MCF 10A (cell line): ENCODE measurements around the gene GUCY2C. TPM values are rescaled to one million over a fixed set of nuclear protein-coding genes. Genes with fewer than 3 reads are reported as not detected.

Experiments used
- BruUV-seq: library from RNA; stranded (reverse); fragments of 400-500 nt; replicated peaks from 2 replicates; lab custom pipeline; 2021; lab: Mats Ljungman, UMichigan
- CTCF ChIA-PET: fragments of 300-600 bp; sonication (Branson Sonifier 250); formaldehyde crosslinking; extraction: SDS; loops from one replicate; lab custom pipeline; 2021; ENCODE audit warnings: antibody characterized with exemption, inconsistent platforms; lab: Yijun Ruan, JAX
- POLR2A ChIA-PET: fragments of 300-600, 350-650 bp; sonication (Branson Sonifier 250); formaldehyde crosslinking; extraction: SDS; loops from one replicate; lab custom pipeline; 2020; ENCODE audit warnings: antibody characterized with exemption, inconsistent platforms; lab: Yijun Ruan, JAX
- DNase-seq: peaks from one replicate; pipeline ENCODE4 v3.0.0-alpha.2; 2018; ENCODE audit not compliant: unreplicated experiment
- H3K27ac Mint-ChIP-seq: one replicate; pipeline ENCODE4 v1.8.0; 2022; ENCODE audit warnings: mild to moderate bottlenecking, low read depth, mixed read lengths; ENCODE audit not compliant: unreplicated experiment
- H3K27me3 Mint-ChIP-seq: one replicate; pipeline ENCODE4 v1.8.0; 2022; ENCODE audit warnings: mixed read lengths; ENCODE audit not compliant: insufficient read depth, unreplicated experiment
- H3K36me3 Mint-ChIP-seq: one replicate; pipeline ENCODE4 v1.8.0; 2022; ENCODE audit warnings: mild to moderate bottlenecking, moderate library complexity, mixed read lengths; ENCODE audit not compliant: insufficient read depth, unreplicated experiment
- H3K4me1 Mint-ChIP-seq: one replicate; pipeline ENCODE4 v1.8.0; 2022; ENCODE audit warnings: mixed read lengths; ENCODE audit not compliant: insufficient read depth, unreplicated experiment
- H3K4me3 Mint-ChIP-seq: one replicate; pipeline ENCODE4 v1.8.0; 2022; ENCODE audit warnings: mild to moderate bottlenecking, moderate library complexity, mixed read lengths; ENCODE audit not compliant: unreplicated experiment
- H3K9me3 Mint-ChIP-seq: one replicate; pipeline ENCODE4 v1.8.0; 2022; ENCODE audit warnings: mixed read lengths; ENCODE audit not compliant: unreplicated experiment
- CTCF ChIP-seq: fragments of 200-600 bp; IDR thresholded peaks from one replicate; pipeline ENCODE4 v1.8.0; 2022; ENCODE audit warnings: antibody characterized with exemption, mild to moderate bottlenecking; ENCODE audit not compliant: unreplicated experiment
- intact Hi-C: fragments of 100-400 bp; cut with micrococcal nuclease; formaldehyde crosslinking; loops from 2 replicates; pipeline ENCODE4 v1.14.1; 2022
- total RNA-seq: library from RNA; stranded (reverse); gene quantifications from 2 replicates; pipeline ENCODE4 v1.2.3, GENCODE V29; 2022

GUCY2C gene
- total RNA-seq, 1 experiment from 2014 or later: not detected

GRCh38 chr12:14663002-14663401 lies 33.4 kb downstream of the GUCY2C start:
- peaks cover 5% of the 10 kb centered on the region for H3K4me1 Mint-ChIP-seq
- ChIA-PET POLR2A (interaction anchor here (1.0 kb wide), 1 partner anchor 114 kb away, joined by 4 read pairs; no protein-coding TSS in a partner anchor), CTCF (interaction anchor here (0.6 to 8.2 kb wide), 8 partner anchors 30 to 1538 kb away, joined by 3 to 63 read pairs (median 4); no protein-coding TSS in a partner anchor)
- no peak overlapping the region for H3K4me3 Mint-ChIP-seq
- DNase-seq: no peak
- H3K9me3 Mint-ChIP-seq: no peaks in the 10 kb centered on the region
- H3K27ac Mint-ChIP-seq: no peak overlapping the region
- no peak for TF ChIP-seq CTCF
- no peaks in the 10 kb centered on the region for H3K27me3 Mint-ChIP-seq
- intact Hi-C loops: loop anchor here (5.0 kb wide), 2 partner anchors 151 to 296 kb away; partner anchors contain the start of gene ATF7IP
- peaks cover 5% of the 10 kb centered on the region for H3K36me3 Mint-ChIP-seq
- BruUV-seq: no TSS peak

GRCh38 chr12:14656846-14657245 lies 39.6 kb downstream of the GUCY2C start:
- POLR2A ChIA-PET: no interaction called here
- H3K27ac Mint-ChIP-seq: no peak overlapping the region
- TF ChIP-seq CTCF: no peak
- intact Hi-C loops: no loop called here
- CTCF ChIA-PET: interaction anchor here (0.7 to 2.1 kb wide), 4 partner anchors 21 to 471 kb away, joined by 3 to 8 read pairs (median 4); no protein-coding TSS in a partner anchor
- H3K9me3 Mint-ChIP-seq: peaks cover 5% of the 10 kb centered on the region
- no peak overlapping the region for H3K4me3 Mint-ChIP-seq
- DNase-seq: no peak
- H3K4me1 Mint-ChIP-seq: peaks cover 6% of the 10 kb centered on the region
- no TSS peak for BruUV-seq
- no peaks in the 10 kb centered on the region for H3K36me3 Mint-ChIP-seq
- no peaks in the 10 kb centered on the region for H3K27me3 Mint-ChIP-seq

- CTCF ChIA-PET: interaction anchor here (1.1 to 2.1 kb wide), 6 partner anchors 10 to 470 kb away, joined by 3 to 11 read pairs (median 6); no protein-coding TSS in a partner anchor
- Mint-ChIP-seq H3K27me3 (no peaks in the 10 kb centered on the region), H3K9me3 (peaks cover 5% of the 10 kb centered on the region), H3K4me3 (no peak overlapping the region), H3K27ac (no peak overlapping the region), H3K36me3 (no peaks in the 10 kb centered on the region), H3K4me1 (peaks cover 6% of the 10 kb centered on the region)
- intact Hi-C loops: no loop called here
- TF ChIP-seq CTCF: no peak
- POLR2A ChIA-PET: interaction anchor here (1.2 kb wide), 1 partner anchor 21 kb away, joined by 3 read pairs; no protein-coding TSS in a partner anchor
- DNase-seq: no peak
- BruUV-seq: no TSS peak
Observed at GRCh38 chr12:14655284-14655683, 41.1 kb downstream of the GUCY2C start.

GRCh38 chr12:14654842-14655241 lies 41.6 kb downstream of the GUCY2C start:
- ChIA-PET POLR2A (interaction anchor here (0.6 to 1.2 kb wide), 2 partner anchors 21 to 117 kb away, joined by 3 to 4 read pairs; no protein-coding TSS in a partner anchor), CTCF (interaction anchor here (1.1 to 2.1 kb wide), 4 partner anchors 10 to 416 kb away, joined by 3 to 11 read pairs (median 7); no protein-coding TSS in a partner anchor)
- no peak overlapping the region for H3K27ac Mint-ChIP-seq
- no peak overlapping the region for H3K4me3 Mint-ChIP-seq
- no peak for DNase-seq
- H3K4me1 Mint-ChIP-seq: peaks cover 6% of the 10 kb centered on the region
- no peaks in the 10 kb centered on the region for H3K36me3 Mint-ChIP-seq
- intact Hi-C loops: no loop called here
- BruUV-seq: no TSS peak
- TF ChIP-seq CTCF: no peak
- H3K27me3 Mint-ChIP-seq: no peaks in the 10 kb centered on the region
- H3K9me3 Mint-ChIP-seq: peaks cover 5% of the 10 kb centered on the region
